ENCODE results near the gene RAPGEF1. TPM values are rescaled to one million over a fixed set of nuclear protein-coding genes. Genes with fewer than 3 reads are reported as not detected.
A peak's percentile ranks its signal among the peaks of the same experiment; 100 is the strongest.

The RAPGEF1 gene
- total RNA-seq, 1 donor from 2014 or later: 144 TPM

DNA sequence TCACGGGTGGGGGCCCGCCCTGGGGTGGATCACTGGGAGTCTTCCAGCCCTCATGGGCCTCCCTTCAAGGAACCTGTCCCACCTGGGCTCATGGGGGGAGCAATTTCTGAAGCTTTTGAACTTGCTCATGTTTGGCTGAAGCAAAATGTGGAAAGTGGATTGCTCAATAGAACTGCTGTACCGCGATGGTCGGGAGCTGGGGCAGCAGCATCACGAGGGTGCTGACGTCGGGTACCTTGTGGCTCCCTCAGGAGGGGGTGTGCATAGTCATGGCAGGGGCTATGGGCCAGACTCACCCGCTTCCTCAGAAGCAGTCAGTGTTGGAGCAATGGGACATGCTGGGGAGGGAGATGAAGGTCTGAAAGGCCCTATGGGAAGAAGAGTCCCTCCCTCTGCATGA is 136.7 kb downstream of the RAPGEF1 start:
- Histone ChIP-seq H3K4me3 (no peak overlapping the region), H3K27me3 (no peaks in the 10 kb centered on the region), H3K27ac (no peak overlapping the region), H3K36me3 (peaks cover 79% of the 10 kb centered on the region), H3K4me1 (peaks cover 8% of the 10 kb centered on the region), H3K9me3 (no peaks in the 10 kb centered on the region)
- ATAC-seq: peak; percentile 31
- DNase-seq: no peak
- TF ChIP-seq, protein P1, sequence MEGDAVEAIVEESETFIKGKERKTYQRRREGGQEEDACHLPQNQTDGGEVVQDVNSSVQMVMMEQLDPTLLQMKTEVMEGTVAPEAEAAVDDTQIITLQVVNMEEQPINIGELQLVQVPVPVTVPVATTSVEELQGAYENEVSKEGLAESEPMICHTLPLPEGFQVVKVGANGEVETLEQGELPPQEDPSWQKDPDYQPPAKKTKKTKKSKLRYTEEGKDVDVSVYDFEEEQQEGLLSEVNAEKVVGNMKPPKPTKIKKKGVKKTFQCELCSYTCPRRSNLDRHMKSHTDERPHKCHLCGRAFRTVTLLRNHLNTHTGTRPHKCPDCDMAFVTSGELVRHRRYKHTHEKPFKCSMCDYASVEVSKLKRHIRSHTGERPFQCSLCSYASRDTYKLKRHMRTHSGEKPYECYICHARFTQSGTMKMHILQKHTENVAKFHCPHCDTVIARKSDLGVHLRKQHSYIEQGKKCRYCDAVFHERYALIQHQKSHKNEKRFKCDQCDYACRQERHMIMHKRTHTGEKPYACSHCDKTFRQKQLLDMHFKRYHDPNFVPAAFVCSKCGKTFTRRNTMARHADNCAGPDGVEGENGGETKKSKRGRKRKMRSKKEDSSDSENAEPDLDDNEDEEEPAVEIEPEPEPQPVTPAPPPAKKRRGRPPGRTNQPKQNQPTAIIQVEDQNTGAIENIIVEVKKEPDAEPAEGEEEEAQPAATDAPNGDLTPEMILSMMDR (IDR thresholded peaks at IDR 0.05): no peak
- intact Hi-C loops (cut with DNase I): no loop called here

DNA sequence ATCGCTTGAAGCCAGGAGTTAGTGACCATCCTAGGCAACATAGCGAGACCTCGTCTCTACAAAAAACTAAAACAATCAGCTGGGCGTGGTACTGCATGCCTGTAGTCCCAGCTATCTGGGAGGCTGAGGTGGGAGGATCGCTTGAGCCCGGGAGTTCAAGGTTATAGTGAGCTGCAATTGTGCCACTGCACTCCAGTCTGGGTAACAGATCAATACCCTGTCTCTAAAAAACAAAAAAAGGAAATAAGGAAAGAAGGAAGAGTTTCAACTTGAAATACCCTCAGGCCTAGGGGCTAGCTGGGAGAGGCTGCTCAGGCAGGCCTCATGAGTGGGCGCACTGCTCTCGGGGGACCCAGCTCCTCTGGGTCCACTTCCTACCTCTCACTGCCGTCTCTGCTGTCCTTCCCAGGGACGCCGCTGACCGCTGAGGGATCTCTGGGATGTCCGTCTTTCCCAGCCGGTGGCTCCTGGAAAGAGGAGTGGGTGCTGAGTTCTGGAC is 138.1 kb downstream of the RAPGEF1 start:
- peaks cover 91% of the 10 kb centered on the region for H3K36me3 ChIP-seq
- ATAC-seq (no peak), DNase-seq (no peak)
- no peaks in the 10 kb centered on the region for H3K27me3 ChIP-seq
- H3K9me3 ChIP-seq: no peaks in the 10 kb centered on the region
- H3K4me1 ChIP-seq: peaks cover 9% of the 10 kb centered on the region
- H3K4me3 ChIP-seq: no peak overlapping the region
- intact Hi-C loops (cut with DNase I): no loop called here
- TF ChIP-seq, protein P1 (IDR thresholded peaks at IDR 0.05): no peak
- H3K27ac ChIP-seq: no peak overlapping the region

DNA sequence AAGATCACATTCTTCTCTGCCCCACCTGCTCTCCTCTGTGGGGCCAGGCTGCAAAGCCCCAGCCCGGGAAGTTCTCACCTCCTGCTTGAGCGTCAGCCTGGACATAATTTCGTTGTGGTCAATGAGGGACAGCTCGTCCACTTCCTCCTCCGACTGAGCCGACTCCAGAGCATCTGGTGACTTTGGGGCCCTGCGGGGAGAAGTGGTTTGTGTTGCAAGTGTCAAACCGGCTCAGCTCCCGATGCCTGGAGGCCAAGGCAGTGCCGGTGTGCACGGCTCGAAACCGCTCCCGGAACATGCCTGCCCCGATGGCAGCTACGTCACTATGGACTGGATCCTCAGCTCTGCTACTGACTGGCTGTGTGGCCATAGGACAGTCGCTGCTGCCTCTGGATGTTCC is 141.8 kb downstream of the RAPGEF1 start:
- DNase-seq: peak; percentile 86
- peak; percentile 91 for ATAC-seq
- Histone ChIP-seq H3K27me3 (no peaks in the 10 kb centered on the region), H3K4me3 (no peak overlapping the region), H3K36me3 (peaks cover 90% of the 10 kb centered on the region), H3K4me1 (peaks cover 9% of the 10 kb centered on the region), H3K9me3 (no peaks in the 10 kb centered on the region), H3K27ac (peak overlapping the region; percentile 30)
- intact Hi-C loops (cut with DNase I): no loop called here
- TF ChIP-seq, protein P1 (IDR thresholded peaks at IDR 0.05): no peak

DNA sequence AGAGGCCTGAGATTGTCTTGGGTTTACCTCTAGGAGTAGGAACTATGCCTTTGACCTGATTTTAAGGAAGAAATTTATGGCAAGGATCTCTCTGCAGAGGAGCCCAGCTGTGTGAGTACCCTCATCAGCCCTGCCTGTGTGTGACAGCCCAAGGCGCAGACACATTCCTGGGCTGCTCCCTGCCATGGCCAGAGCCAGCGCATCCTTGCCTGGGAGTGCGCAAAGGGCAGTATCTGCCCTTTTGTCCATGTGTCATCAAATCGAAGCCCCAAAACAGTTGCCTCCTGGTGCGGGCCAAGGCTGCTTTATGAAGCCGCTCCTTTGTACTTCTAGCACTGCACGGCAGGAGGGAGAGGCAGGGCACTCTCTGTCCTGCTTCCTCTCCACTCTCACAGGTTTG is 142.6 kb downstream of the RAPGEF1 start:
- DNase-seq: no peak
- intact Hi-C loops (cut with DNase I): no loop called here
- no peak for ATAC-seq
- Histone ChIP-seq H3K4me3 (no peak overlapping the region), H3K9me3 (no peaks in the 10 kb centered on the region), H3K27ac (no peak overlapping the region), H3K27me3 (no peaks in the 10 kb centered on the region), H3K4me1 (peaks cover 9% of the 10 kb centered on the region), H3K36me3 (peaks cover 82% of the 10 kb centered on the region)
- TF ChIP-seq, protein P1 (IDR thresholded peaks at IDR 0.05): no peak

DNA sequence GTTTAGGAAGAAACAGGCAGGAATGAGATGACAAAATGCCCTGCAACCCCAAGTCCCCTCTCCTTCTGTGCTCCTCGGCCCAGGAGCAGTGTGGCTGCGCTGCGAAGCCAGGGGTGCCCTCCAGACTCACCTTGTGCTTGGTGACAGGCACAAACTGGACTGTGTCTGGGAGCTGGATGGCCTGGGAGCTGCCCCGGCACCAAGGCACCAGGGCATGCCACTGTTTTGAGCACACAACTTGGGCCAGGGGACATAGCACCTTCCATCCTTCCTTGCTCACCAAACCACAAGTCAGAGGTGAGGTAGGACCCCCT is 143.5 kb downstream of the RAPGEF1 start:
- intact Hi-C loops (cut with DNase I): no loop called here
- TF ChIP-seq, protein P1 (IDR thresholded peaks at IDR 0.05): no peak
- H3K36me3 ChIP-seq: peaks cover 82% of the 10 kb centered on the region

More for the DNA sequence above, 143.5 kb downstream of the RAPGEF1 start:
- Histone ChIP-seq H3K4me3 (no peak overlapping the region), H3K27me3 (no peaks in the 10 kb centered on the region), H3K9me3 (no peaks in the 10 kb centered on the region), H3K4me1 (peaks cover 12% of the 10 kb centered on the region), H3K27ac (no peak overlapping the region)
- ATAC-seq (no peak), DNase-seq (no peak)

All from upper lobe of right lung (tissue), 1 donor.